Keratinocyte (primary cell): Measurements from ENCODE around the gene NOL9. TPM values are rescaled to one million over a fixed set of nuclear protein-coding genes. Genes with fewer than 3 reads are reported as not detected.

Experiments
- DNase-seq: peaks from one replicate; pipeline ENCODE4 v3.0.0-alpha.2; 2011; ENCODE audit warnings: low read depth, missing footprints, low spot score
- FAIRE-seq: peaks from 2 replicates; lab custom pipeline; 2011; peaks lifted over from hg19 to GRCh38; lab: Jason Lieb, UNC
- H2AFZ ChIP-seq: 2 replicates; pipeline ENCODE4 v1.6.0; 2012; ENCODE audit warnings: low read length, control low read depth, inconsistent platforms; ENCODE audit not compliant: control insufficient read depth
- H3K27ac ChIP-seq: 2 replicates; pipeline ENCODE4 v1.5.1; 2011; ENCODE audit warnings: low read length; ENCODE audit not compliant: control insufficient read depth, insufficient read depth
- H3K27me3 ChIP-seq: 3 replicates; pipeline ENCODE4 v1.6.0; 2011; ENCODE audit warnings: low read length; ENCODE audit not compliant: control insufficient read depth, insufficient read depth; ENCODE audit errors: extremely low read depth
- H3K36me3 ChIP-seq, 2 experiments: 2 replicates in 1 of 2; 3 replicates in 1 of 2; pipeline ENCODE4 v1.5.1; 2011; ENCODE audit warnings: low read length in 2 of 2, mild to moderate bottlenecking in 1 of 2; ENCODE audit not compliant: control insufficient read depth in 2 of 2, insufficient read depth in 2 of 2; ENCODE audit errors: extremely low read depth in 1 of 2
- H3K4me1 ChIP-seq: 3 replicates; pipeline ENCODE4 v1.5.1; 2011; ENCODE audit warnings: low read length; ENCODE audit not compliant: control insufficient read depth, insufficient read depth; ENCODE audit errors: extremely low read depth
- H3K4me2 ChIP-seq: 3 replicates; pipeline ENCODE4 v1.6.0; 2011; ENCODE audit warnings: low read depth, low read length; ENCODE audit not compliant: control insufficient read depth, insufficient read depth; ENCODE audit errors: extremely low read depth
- H3K4me3 ChIP-seq, 3 experiments: fragments of 200-600 bp in 1 of 3; sonication (generic) in 1 of 3; 2 replicates in 2 of 3; 3 replicates in 1 of 3; pipeline ENCODE4 v1.5.1; 2011 to 2016; ENCODE audit warnings: low read length in 3 of 3, mild to moderate bottlenecking in 3 of 3, control low read depth in 2 of 3, inconsistent platforms in 1 of 3, low read depth in 1 of 3, mixed read lengths in 1 of 3, mixed run types in 1 of 3, moderate library complexity in 1 of 3; ENCODE audit not compliant: control insufficient read depth in 2 of 3, insufficient read depth in 2 of 3; ENCODE audit errors: extremely low read depth in 1 of 3
- H3K79me2 ChIP-seq: 2 replicates; pipeline ENCODE4 v1.6.0; 2012; ENCODE audit warnings: low read length; ENCODE audit not compliant: control insufficient read depth, insufficient read depth
- H3K9ac ChIP-seq: 3 replicates; pipeline ENCODE4 v1.6.0; 2011; ENCODE audit warnings: low read length; ENCODE audit not compliant: control insufficient read depth, insufficient read depth; ENCODE audit errors: extremely low read depth
- H3K9me1 ChIP-seq: 3 replicates; pipeline ENCODE4 v1.6.0; 2011; ENCODE audit warnings: low read length; ENCODE audit not compliant: control insufficient read depth, insufficient read depth; ENCODE audit errors: extremely low read depth
- H3K9me3 ChIP-seq: 2 replicates; pipeline ENCODE4 v1.5.1; 2012; ENCODE audit warnings: low read depth, low read length; ENCODE audit not compliant: control insufficient read depth
- H4K20me1 ChIP-seq: 3 replicates; pipeline ENCODE4 v1.6.0; 2011; ENCODE audit warnings: low read length; ENCODE audit not compliant: control insufficient read depth, insufficient read depth; ENCODE audit errors: extremely low read depth
- CTCF ChIP-seq, 3 experiments: IDR thresholded peaks in 1 of 3; conservative IDR thresholded peaks in 1 of 3; optimal IDR thresholded peaks in 1 of 3; 2 replicates in 2 of 3; 3 replicates in 1 of 3; pipeline versions ENCODE3 to v1.5.1; 2011; ENCODE audit warnings: low read length in 3 of 3, mild to moderate bottlenecking in 3 of 3, moderate library complexity in 2 of 3, control low read depth in 1 of 3, inconsistent platforms in 1 of 3; ENCODE audit not compliant: insufficient read depth in 2 of 3; ENCODE audit errors: extremely low read depth in 1 of 3
- EZH2 ChIP-seq: IDR thresholded peaks from one replicate; pipeline ENCODE4 v1.6.1; 2012; ENCODE audit warnings: inconsistent platforms, mild to moderate bottlenecking, low read length, moderate library complexity
- dilution Hi-C: fragments of 300-500 bp; cut with MboI; formaldehyde crosslinking; loops from one replicate; pipeline ENCODE4 v1.7.0; 2020; ENCODE audit warnings: low sequenced_read_pairs; ENCODE audit not compliant: extremely low pct_ligation_motif_present
- polyA plus RNA-seq, 5 experiments: library from polyadenylated mRNA; depleted of rRNA in 3 of 5; stranded (reverse) in 3 of 5; stranded (forward) in 1 of 5; unstranded in 1 of 5; fragments of >200 nt; gene quantifications; 1 replicate in 1 of 5; 2 replicates in 3 of 5; 3 replicates in 1 of 5; pipeline versions ENCODE4 v1.2.1 to v1.2.3, GENCODE V29; 2011 to 2012; ENCODE audit warnings: missing spikeins in 2 of 5, low read depth in 1 of 5, low replicate concordance in 1 of 5

The NOL9 gene
- polyA plus RNA-seq, 1 donor (not counting 4 experiments of a cell fraction or from before 2014, with no cell fraction given): 24.6 TPM

GRCh38 chr1:6496365-6496721 lies 58.0 kb downstream of the NOL9 start:
- Histone ChIP-seq H3K27ac (peak overlapping the region; percentile 10), H3K9me1 (no peaks in the 10 kb centered on the region), H3K27me3 (peaks cover 3% of the 10 kb centered on the region), H3K4me3 (peak overlapping the region; percentile 63 to 70 (median 70)), H3K9me3 (no peaks in the 10 kb centered on the region), H4K20me1 (no peaks in the 10 kb centered on the region), H2AFZ (no peak overlapping the region), H3K79me2 (no peaks in the 10 kb centered on the region), H3K4me1 (peaks cover 35% of the 10 kb centered on the region), H3K4me2 (peak overlapping the region; percentile 85), H3K9ac (peak overlapping the region; percentile 72), H3K36me3 (peaks cover 0 to 2% of the 10 kb centered on the region in 2 experiments)
- DNase-seq (no peak), FAIRE-seq (no peak)
- no peak for TF ChIP-seq CTCF (optimal IDR thresholded peaks at IDR 0.05 in 1 of 3, IDR thresholded peaks at IDR 0.05 in 1 of 3, conservative IDR thresholded peaks at IDR 0.05 in 1 of 3; ENCODE audit: extremely low read depth in 1 of 3, insufficient read depth in 2 of 3, low read length in 3 of 3)
- no peak for TF ChIP-seq EZH2
- dilution Hi-C loops: no loop called here

- no peaks in the 10 kb centered on the region for H4K20me1 ChIP-seq
- peaks cover 37% of the 10 kb centered on the region for H3K4me1 ChIP-seq
- no peak overlapping the region for H3K27ac ChIP-seq
- no peak overlapping the region for H2AFZ ChIP-seq
- H3K9me1 ChIP-seq: no peaks in the 10 kb centered on the region
- H3K4me2 ChIP-seq: peak overlapping the region; percentile 85
- H3K36me3 ChIP-seq: peaks cover 0 to 2% of the 10 kb centered on the region in 2 experiments
- H3K9me3 ChIP-seq: no peaks in the 10 kb centered on the region
- DNase-seq (no peak), FAIRE-seq (peak; percentile 60)
- peaks cover under 1% of the 10 kb centered on the region for H3K27me3 ChIP-seq
- TF ChIP-seq EZH2 (no peak), CTCF (optimal IDR thresholded peaks at IDR 0.05 in 1 of 3, IDR thresholded peaks at IDR 0.05 in 1 of 3, conservative IDR thresholded peaks at IDR 0.05 in 1 of 3; ENCODE audit: extremely low read depth in 1 of 3, insufficient read depth in 2 of 3, low read length in 3 of 3) (no peak)
- no peaks in the 10 kb centered on the region for H3K79me2 ChIP-seq
- H3K9ac ChIP-seq: peak overlapping the region; percentile 72
- dilution Hi-C loops: no loop called here
- peak overlapping the region; percentile 63 to 70 (median 70) for H3K4me3 ChIP-seq
Measured at GRCh38 chr1:6495540-6496364, 58.6 kb downstream of the NOL9 start.
